CD4-positive, alpha-beta T cell treated with Interferon alpha-2 for 1 hour (primary cell): ENCODE results near the gene IFITM5.
A peak's percentile ranks its signal among the peaks of the same experiment; 100 is the strongest.

Experiments
- DNase-seq, 2 donors: peaks; one replicate each; pipeline ENCODE4 v3.0.0-alpha.2; 2020 to 2022

Gene IFITM5

GRCh38 chr11:282171-282570, 17.2 kb downstream of the IFITM5 start:
- no peak for DNase-seq

- DNase-seq = no peak
Measured at GRCh38 chr11:281486-282161, 17.7 kb downstream of the IFITM5 start.

- peak in 1 of 2 donors; percentile 32 for DNase-seq
Measured at GRCh38 chr11:280706-281485, 18.4 kb downstream of the IFITM5 start.

- peak; percentile 55 for DNase-seq
Measured at GRCh38 chr11:279966-280705, 19.2 kb downstream of the IFITM5 start.

GRCh38 chr11:279040-279965, 20.0 kb downstream of the IFITM5 start:
- no peak for DNase-seq

- DNase-seq = no peak
Measured at GRCh38 chr11:278001-278951, 21.1 kb downstream of the IFITM5 start, which contains the start of gene NLRP6. NLRP6 (plus strand) TSS chr11:278407; CDS start chr11:278570, 163 bp downstream.

- DNase-seq = no peak
Measured at GRCh38 chr11:276219-276618, 23.1 kb downstream of the IFITM5 start.

- no peak for DNase-seq
Measured at GRCh38 chr11:272931-273198, 26.5 kb downstream of the IFITM5 start.

GRCh38 chr11:272195-272930, 27.0 kb downstream of the IFITM5 start:
- no peak for DNase-seq

GRCh38 chr11:271319-271715, 28.0 kb downstream of the IFITM5 start:
- no peak for DNase-seq

- no peak for DNase-seq
Measured at GRCh38 chr11:270451-271318, 28.6 kb downstream of the IFITM5 start.

- peak; percentile 73 to 80 for DNase-seq
Measured at GRCh38 chr11:269146-269890, 30.0 kb downstream of the IFITM5 start.

- DNase-seq = peak; percentile 68 to 72
Measured at GRCh38 chr11:268716-269145, 30.6 kb downstream of the IFITM5 start.

GRCh38 chr11:267491-267994, 31.8 kb downstream of the IFITM5 start:
- peak; percentile 63 to 66 for DNase-seq

GRCh38 chr11:266676-267439, 32.5 kb downstream of the IFITM5 start:
- DNase-seq = peak in 1 of 2 donors; percentile 44

GRCh38 chr11:261624-262023, 37.7 kb downstream of the IFITM5 start:
- DNase-seq = no peak

GRCh38 chr11:259413-259812, 39.9 kb downstream of the IFITM5 start:
- DNase-seq = no peak
